WERI-Rb-1 (cell line): ENCODE results near the gene HYDIN.

Source experiments
- DNase-seq: peaks from one replicate; pipeline ENCODE4 v3.0.0-alpha.2; 2020
- H3K27ac ChIP-seq: fragments of 250-450 bp; sonication (Bioruptor Pico); 2 replicates; pipeline ENCODE4 v1.5.1; 2020; ENCODE audit warnings: mild to moderate bottlenecking, moderate library complexity
- H3K27me3 ChIP-seq: fragments of 250-450 bp; sonication (Bioruptor Pico); 2 replicates; pipeline ENCODE4 v1.5.1; 2021; ENCODE audit warnings: mild to moderate bottlenecking, low read depth, moderate library complexity; ENCODE audit not compliant: insufficient read depth, severe bottlenecking
- H3K36me3 ChIP-seq: fragments of 250-450 bp; sonication (Bioruptor Pico); 2 replicates; pipeline ENCODE4 v1.5.1; 2020; ENCODE audit warnings: mild to moderate bottlenecking, moderate library complexity
- H3K4me3 ChIP-seq: 2 replicates; pipeline ENCODE4 v1.5.1; 2011; ENCODE audit warnings: low read depth, mild to moderate bottlenecking, control low read depth, low read length
- H3K9me3 ChIP-seq: fragments of 250-450 bp; sonication (Bioruptor Pico); 2 replicates; pipeline ENCODE4 v1.5.1; 2021; ENCODE audit warnings: mild to moderate bottlenecking, moderate library complexity; ENCODE audit not compliant: severe bottlenecking
- TF ChIP-seq, protein P1 (sequence below): IDR thresholded peaks from 2 replicates; pipeline ENCODE4 v1.5.1; 2011; ENCODE audit warnings: low read depth, mild to moderate bottlenecking, control low read depth, inconsistent platforms, low read length

Gene HYDIN

GRCh38 chr16:71225145-71225544, 5.4 kb downstream of the HYDIN start:
- Histone ChIP-seq H3K9me3 (peaks cover 30% of the 10 kb centered on the region), H3K27ac (no peak overlapping the region), H3K4me3 (no peak overlapping the region), H3K36me3 (no peaks in the 10 kb centered on the region), H3K27me3 (no peaks in the 10 kb centered on the region)
- no peak for DNase-seq
- TF ChIP-seq, protein P1, sequence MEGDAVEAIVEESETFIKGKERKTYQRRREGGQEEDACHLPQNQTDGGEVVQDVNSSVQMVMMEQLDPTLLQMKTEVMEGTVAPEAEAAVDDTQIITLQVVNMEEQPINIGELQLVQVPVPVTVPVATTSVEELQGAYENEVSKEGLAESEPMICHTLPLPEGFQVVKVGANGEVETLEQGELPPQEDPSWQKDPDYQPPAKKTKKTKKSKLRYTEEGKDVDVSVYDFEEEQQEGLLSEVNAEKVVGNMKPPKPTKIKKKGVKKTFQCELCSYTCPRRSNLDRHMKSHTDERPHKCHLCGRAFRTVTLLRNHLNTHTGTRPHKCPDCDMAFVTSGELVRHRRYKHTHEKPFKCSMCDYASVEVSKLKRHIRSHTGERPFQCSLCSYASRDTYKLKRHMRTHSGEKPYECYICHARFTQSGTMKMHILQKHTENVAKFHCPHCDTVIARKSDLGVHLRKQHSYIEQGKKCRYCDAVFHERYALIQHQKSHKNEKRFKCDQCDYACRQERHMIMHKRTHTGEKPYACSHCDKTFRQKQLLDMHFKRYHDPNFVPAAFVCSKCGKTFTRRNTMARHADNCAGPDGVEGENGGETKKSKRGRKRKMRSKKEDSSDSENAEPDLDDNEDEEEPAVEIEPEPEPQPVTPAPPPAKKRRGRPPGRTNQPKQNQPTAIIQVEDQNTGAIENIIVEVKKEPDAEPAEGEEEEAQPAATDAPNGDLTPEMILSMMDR: no peak

DNA sequence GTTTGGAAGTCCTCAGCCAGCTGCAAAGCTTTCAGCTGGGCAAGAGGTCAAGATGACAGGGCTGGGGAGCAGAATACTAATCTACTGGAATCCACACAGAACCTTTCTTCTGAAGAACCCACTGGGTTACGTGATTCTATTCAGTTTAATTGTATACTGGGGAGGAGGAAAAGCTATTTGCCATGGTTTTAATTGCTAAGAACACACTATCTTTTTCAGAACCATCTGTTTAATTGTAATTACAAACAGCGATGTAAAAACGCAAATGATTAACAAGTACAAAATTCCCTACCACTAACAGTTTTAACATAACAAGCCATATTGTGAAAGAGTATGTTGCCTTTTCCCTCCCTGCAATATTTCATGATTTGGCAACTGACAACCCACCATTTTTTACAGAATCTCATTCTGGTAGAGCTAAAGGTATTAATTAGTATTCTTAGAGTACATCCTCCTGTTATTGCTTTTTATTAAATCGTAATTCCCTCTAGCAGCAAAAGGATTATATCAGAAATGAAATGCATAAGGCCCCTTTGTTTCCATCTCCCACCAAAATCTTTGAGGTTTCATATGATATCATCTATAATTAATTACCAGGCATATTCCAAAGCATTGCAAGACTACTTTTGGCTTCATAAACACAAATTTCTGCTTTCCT, 12.1 kb downstream of the HYDIN start:
- DNase-seq: no peak
- TF ChIP-seq, protein P1: no peak
- no peaks in the 10 kb centered on the region for H3K36me3 ChIP-seq
- H3K27ac ChIP-seq: no peak overlapping the region
- H3K27me3 ChIP-seq: no peaks in the 10 kb centered on the region
- no peak overlapping the region for H3K4me3 ChIP-seq
- H3K9me3 ChIP-seq: peaks cover 5% of the 10 kb centered on the region

DNA sequence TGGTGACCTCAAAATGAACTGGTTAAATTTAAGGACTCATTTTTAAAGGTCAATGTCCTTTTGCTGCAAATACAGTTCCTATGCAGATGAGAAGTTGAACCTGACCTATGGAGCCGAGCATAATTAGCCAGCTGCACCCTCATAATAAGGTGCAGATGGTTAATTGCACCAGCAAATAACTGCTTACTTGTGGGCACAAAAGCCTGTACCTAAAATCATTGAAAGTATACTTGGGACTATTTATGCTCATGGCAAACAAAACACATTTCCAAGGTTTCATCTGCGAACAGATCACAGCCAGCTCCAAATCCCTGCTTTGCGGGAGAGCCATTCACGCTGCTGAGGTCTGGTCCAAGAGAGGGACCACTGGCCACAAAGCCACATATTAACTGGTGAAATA, 13.0 kb downstream of the HYDIN start:
- Histone ChIP-seq H3K36me3 (no peaks in the 10 kb centered on the region), H3K27ac (no peak overlapping the region), H3K4me3 (no peak overlapping the region), H3K9me3 (peaks cover 5% of the 10 kb centered on the region), H3K27me3 (no peaks in the 10 kb centered on the region)
- TF ChIP-seq, protein P1: no peak
- DNase-seq: no peak

DNA sequence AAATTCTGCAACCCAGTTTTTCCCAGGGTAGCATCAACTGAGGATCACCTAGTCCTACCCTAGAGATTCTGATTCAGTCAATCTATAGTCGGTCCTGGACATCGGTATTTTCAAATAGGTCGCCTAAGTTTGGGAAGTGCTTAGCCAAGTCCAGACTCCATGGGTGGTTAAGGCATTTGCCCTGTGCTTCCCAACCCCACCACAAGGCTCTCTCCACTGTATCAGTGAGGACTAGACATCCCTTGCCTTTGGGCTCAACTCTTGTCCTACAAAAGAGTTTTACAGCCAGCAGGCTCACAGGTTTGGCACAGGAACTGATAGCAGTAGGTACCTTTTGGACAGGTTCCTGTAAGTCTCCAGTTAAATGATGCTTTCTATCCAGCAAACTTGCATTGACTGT, 13.8 kb downstream of the HYDIN start:
- Histone ChIP-seq H3K27me3 (no peaks in the 10 kb centered on the region), H3K9me3 (peaks cover under 1% of the 10 kb centered on the region), H3K27ac (no peak overlapping the region), H3K4me3 (no peak overlapping the region), H3K36me3 (no peaks in the 10 kb centered on the region)
- TF ChIP-seq, protein P1: peak; percentile 45; the same call in 1 of the 2 replicates
- DNase-seq: no peak

DNA sequence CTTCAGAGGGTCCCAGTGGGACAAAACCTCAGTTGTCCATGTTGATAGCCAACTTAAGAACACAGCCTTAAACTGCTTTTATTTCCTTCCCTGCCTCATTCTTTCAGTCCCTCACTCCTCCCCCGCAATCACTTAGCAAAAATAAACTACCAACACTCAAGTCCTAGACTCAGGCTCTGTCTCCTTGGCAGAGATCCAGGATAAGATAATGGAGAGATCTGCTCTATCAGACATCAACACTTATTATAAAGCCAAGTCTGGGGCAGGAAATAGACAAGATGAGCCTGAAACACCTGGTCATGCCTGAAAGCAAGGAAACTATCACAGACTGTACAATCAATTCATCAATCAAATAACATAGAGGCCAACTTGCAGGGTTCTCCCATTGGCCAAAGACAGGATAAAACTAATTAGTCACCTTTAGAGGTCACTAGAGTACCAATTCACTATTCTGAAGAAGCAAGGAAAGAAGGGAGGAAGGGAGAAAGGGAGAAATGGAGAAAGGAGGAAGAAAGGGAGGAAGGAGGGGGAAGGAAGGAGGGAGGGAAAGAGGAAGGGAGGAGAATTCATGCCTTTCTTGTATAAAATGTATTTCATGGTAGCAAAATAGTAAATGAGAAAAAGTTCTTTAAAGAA, 15.7 kb downstream of the HYDIN start:
- Histone ChIP-seq H3K9me3 (no peaks in the 10 kb centered on the region), H3K36me3 (no peaks in the 10 kb centered on the region), H3K4me3 (no peak overlapping the region), H3K27me3 (no peaks in the 10 kb centered on the region), H3K27ac (no peak overlapping the region)
- no peak for DNase-seq
- TF ChIP-seq, protein P1: no peak
